Thyroid gland (tissue), 4 donors: ENCODE measurements around the gene RADIL.

Experiments
- POLR2A ChIP-seq, 2 donors: fragments of 450-650 bp; IDR thresholded peaks; one replicate each; pipeline ENCODE4 v1.6.1; 2017; ENCODE audit warnings: antibody characterized with exemption in 2 of 2, mild to moderate bottlenecking in 2 of 2, moderate library complexity in 1 of 2
- TF ChIP-seq, protein P1 (sequence below), 6 experiments: fragments of 200-600 bp in 3 of 6; fragments of 450-650 bp in 3 of 6; sonication (generic) in 3 of 6; IDR thresholded peaks; one replicate each; pipeline ENCODE4 v1.5.1; 2016 to 2019; ENCODE audit warnings: antibody characterized with exemption in 6 of 6, mild to moderate bottlenecking in 2 of 6, inconsistent platforms in 1 of 6, moderate library complexity in 1 of 6

DNA sequence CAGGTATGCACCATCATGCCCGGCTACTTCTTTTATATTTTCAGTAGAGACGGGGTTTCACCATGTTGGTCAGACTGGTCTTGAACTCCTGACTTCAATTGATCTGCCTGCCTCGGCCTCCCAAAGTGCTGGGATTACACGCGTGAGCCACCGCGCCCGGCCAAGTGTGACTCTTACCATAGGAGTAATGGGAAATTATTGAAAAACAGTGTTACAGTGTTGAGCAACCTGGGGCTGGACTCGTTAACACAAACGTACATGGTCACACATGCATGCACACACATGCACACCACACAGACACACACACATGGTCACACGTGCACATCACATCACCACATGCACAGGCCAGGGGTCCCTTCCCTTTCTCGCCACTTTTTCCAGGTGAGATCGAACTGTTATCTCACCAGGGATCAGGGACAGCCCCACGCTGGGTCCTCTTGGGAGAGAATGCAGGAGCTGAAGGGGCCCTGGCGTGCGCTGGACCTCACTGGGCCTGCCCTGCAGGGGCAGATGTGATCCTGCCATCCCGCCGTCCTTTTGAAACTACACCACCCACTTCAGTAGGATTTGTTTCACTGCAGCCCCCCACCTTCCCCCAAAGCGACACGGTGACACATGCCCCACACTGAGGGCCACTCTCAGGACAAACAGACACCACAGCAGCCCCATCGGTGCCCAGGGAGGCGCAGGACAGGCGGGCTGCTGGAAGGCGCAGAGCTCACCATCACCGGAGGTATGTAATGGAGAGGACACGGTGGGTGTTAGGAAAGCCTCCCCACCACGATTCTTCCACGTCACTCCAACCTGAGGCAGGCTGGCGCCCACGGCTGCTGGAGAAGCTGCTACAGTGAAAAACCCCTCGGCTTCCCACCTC is 10.2 kb downstream of the RADIL start:
- TF ChIP-seq, protein P1, sequence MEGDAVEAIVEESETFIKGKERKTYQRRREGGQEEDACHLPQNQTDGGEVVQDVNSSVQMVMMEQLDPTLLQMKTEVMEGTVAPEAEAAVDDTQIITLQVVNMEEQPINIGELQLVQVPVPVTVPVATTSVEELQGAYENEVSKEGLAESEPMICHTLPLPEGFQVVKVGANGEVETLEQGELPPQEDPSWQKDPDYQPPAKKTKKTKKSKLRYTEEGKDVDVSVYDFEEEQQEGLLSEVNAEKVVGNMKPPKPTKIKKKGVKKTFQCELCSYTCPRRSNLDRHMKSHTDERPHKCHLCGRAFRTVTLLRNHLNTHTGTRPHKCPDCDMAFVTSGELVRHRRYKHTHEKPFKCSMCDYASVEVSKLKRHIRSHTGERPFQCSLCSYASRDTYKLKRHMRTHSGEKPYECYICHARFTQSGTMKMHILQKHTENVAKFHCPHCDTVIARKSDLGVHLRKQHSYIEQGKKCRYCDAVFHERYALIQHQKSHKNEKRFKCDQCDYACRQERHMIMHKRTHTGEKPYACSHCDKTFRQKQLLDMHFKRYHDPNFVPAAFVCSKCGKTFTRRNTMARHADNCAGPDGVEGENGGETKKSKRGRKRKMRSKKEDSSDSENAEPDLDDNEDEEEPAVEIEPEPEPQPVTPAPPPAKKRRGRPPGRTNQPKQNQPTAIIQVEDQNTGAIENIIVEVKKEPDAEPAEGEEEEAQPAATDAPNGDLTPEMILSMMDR (IDR thresholded peaks at IDR 0.05), result no peak
- TF ChIP-seq POLR2A (IDR thresholded peaks at IDR 0.05), result no peak
